ENCODE data around the gene ST3GAL6.

DNA sequence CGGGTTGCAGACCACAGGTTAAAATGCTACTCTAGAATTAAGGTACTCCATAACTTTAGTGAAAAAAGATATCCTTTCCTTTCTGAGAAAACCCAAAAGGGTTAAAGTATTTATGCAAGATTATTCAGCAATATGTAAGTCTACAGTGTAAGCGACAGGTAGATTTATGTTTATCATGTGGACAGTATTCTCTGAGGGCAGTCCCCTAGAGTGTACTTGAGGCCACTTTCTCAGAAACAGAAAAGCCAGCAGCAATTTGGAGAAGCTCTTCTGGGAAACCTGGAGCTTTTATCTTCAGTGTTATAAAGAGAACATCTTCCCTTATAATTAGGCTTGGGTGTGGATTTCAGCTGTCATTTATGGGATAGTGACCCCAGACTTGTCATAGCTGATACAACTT, 8.9 kb downstream of the ST3GAL6 start:
- no peak for TF ChIP-seq CTCF (IDR thresholded peaks at IDR 0.05; ENCODE audit: insufficient read depth, low read length)
- no peak for TF ChIP-seq REST (IDR thresholded peaks at IDR 0.05; ENCODE audit: insufficient replicate concordance, low read depth)
- no peak for TF ChIP-seq GABPA (IDR thresholded peaks at IDR 0.05; ENCODE audit: low read depth)
- TF ChIP-seq POLR2AphosphoS5 (IDR thresholded peaks at IDR 0.05; ENCODE audit: low read depth), result no peak
- TF ChIP-seq SPI1 (IDR thresholded peaks at IDR 0.05; ENCODE audit: borderline replicate concordance, low read depth), result no peak

All from HL-60 (cell line).